HG03039 (cell line): ENCODE results near the gene PRKAR1B.

Experiments used
- ATAC-seq: cut with Tn5 transposase; IDR thresholded peaks from one replicate; pipeline ENCODE4 v1.9.1; 2021; ENCODE audit warnings: mild to moderate bottlenecking, moderate library complexity; ENCODE audit not compliant: unreplicated experiment

PRKAR1B gene

DNA sequence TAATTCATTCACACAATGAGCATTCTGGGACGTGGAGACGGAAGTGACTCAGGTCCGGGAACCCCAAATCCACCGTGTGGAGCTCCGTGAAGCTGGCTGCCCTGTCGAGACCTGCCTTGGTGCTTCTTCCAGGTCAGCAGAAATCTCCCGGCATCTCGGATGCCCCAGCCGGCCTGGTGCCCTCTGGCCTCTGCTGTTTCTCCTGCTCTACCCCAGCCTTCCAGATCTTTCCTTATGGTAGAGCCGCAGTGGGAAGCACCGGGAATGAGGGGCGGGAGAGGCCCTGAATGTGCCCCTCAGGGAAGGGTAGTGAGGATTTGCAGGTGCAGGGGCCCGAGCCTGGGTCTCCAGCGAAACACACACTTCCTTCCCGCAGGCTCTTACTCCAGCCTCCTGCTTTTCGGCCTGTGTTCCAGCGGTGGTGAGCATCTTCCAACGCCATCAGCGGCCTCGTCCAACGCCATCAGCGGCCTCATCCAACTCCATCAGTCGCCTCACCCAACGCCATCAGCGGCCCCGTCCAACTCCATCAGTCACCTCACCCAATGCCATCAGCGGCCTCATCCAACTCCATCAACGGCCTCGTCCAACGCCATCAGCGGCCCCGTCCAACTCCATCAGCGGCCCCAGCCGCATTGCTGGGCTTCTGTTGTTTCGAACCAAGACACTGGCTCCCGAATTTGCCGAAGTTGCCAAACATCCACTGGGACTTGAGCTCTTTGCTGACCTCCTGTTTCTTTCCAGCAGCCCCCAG, 150.4 kb downstream of the PRKAR1B start:
- no peak for ATAC-seq

DNA sequence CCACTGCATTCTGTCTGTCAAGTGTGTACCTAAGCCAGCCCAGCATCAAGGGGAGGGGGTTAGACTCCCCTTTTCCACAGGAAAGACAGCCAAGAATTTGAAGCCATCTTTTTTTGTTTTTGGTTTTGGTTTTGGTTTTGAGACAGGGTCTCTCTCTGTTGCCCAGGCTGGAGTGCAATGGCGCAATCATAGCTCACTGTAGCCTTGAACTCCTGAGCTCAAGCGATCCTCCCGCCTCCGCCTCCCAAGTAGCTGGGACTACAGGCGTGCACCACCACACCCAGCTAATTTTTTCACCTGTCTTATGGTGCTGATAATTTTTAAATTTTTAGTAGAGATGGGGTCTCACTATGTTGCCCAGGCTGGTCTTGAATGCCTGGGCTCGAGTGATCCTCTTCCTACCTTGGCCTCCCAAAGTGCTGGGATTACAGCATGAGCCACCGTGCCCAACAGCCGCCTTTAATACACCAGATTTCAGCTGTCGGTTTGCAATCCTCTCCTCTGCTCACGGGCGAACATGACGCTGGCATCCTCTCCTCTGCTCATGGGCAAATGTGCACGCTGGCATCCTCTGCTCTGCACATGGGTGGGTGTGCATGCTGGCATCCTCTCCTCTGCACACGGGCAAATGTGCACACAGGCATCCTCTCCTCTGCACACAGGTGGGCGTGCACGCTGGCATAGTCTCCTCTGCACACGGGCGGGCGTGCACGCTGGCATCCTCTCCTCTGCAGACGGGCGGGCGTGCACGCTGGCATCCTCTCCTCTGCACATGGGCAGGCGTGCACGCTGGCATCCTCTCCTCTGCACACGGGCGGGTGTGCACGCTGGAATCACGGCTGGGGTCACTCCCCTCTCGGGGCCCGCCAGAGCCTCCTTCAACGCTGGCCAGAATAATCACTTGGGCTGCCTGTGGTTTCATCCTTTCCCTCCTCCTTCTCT, 151.4 kb downstream of the PRKAR1B start:
- ATAC-seq = no peak

GRCh38 chr7:574661-575395, 152.3 kb downstream of the PRKAR1B start:
- no peak for ATAC-seq

DNA sequence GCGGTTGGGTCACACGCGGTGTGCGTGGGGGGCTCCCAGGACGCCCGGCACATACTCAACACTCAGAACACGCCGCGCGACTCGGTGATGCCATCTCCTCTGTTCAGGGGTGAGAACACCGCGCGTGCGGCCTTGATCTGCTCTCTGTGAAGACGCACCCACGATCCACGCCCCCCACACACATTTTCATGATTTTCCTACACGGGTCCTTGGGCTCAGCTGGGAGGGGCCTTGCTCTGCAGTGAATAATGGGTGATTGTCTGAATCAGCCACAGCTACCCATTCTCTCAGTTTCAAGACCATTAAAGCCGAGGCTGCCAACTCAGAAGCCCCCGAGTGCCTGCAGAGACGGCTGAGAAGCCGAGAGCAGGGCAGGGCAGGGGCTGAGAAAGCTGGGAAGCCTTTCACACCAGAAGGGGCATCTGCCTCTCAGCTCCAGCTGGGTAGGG, 153.1 kb downstream of the PRKAR1B start:
- no peak for ATAC-seq

GRCh38 chr7:573269-573932, 153.7 kb downstream of the PRKAR1B start:
- ATAC-seq = no peak

DNA sequence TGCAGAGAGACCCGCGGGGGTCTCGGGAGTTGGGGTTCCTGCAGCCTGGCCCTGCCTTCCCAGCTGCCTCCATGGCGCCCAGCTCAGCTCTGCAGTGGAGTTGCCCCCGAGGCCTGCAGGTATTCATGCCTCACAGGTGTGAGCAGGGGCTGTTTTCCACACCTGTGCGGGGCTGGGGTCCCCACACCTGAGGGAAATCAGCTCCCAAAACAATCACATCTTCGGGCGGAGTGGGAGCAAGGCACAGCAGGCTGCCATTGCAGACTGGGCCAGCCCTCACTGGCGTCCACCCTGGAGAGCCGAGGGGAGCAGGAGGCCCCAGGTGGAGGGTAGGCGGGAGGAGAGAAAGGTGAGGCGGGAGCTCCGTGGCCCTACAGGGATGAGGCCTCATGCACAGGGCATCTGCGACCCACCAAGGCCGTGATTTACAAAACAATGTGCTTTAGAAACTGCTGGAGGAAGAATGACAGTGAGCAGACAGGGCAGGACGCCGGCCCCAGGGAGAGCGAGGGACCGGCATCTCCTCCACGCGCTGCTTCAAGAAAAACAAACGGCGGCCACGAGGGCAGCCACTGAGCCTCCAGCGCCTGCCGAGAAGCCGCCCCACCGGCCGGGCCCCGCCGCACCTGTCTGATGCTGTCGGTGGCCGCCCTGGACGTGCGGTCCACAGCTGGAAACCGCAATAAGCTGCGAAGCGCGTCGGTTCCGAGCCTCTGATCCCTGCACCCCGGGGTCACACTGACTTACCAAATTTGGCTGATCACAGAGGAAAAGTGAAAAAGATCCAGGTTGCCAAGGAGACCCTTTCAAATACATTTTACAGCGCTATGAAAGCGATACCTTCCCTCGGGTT, 154.4 kb downstream of the PRKAR1B start:
- ATAC-seq = no peak

DNA sequence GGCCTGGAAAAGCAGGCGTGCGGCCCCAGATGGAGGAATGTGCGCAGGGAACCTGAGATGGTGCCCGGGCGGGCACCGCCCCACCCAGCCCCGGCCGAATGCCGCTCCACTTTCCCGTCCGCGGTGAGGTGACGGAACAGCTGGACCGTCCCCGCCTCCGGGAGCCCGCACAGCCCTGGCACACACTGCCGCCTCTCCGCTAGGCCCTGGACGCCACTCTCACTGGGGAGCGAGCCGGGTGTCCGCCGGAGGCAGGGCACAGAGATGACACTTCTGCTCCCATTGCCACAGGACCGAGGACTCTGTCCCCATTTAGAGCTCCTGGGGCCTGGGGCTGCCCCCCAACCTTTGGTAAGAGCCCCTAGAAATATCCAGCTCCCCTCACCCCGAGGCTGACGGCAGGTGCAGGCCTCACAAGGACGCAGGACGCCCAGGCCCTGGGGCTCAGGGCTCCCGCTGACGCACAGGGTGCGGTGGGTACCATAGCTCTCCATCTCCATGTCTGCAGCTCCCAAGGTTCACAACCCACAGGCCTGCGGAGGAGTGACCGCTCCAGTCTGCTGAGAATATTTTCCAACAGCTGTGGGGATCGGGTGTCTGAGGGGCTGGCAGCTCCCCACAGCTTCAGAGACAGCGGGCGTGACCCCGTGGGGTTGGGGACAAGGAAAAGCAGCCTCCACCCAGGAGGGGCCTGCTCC, 155.2 kb downstream of the PRKAR1B start:
- ATAC-seq = no peak

- no peak for ATAC-seq
Observed at GRCh38 chr7:571096-571717, 155.9 kb downstream of the PRKAR1B start.

DNA sequence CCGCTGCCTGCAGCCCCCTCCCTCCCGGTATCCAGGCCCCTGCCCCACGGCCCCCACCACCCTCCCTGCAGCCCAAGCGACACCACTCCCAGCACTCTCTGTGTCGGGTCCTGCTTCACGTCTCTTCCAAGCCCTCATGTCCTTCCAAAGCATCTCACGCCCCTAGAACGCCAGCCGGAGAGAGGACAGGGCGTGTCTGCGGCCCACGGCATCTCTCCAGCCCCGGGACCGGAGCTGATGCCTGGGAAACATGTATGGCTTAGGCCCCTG, 156.3 kb downstream of the PRKAR1B start:
- ATAC-seq = no peak

GRCh38 chr7:569996-570800, 156.9 kb downstream of the PRKAR1B start:
- ATAC-seq = no peak

DNA sequence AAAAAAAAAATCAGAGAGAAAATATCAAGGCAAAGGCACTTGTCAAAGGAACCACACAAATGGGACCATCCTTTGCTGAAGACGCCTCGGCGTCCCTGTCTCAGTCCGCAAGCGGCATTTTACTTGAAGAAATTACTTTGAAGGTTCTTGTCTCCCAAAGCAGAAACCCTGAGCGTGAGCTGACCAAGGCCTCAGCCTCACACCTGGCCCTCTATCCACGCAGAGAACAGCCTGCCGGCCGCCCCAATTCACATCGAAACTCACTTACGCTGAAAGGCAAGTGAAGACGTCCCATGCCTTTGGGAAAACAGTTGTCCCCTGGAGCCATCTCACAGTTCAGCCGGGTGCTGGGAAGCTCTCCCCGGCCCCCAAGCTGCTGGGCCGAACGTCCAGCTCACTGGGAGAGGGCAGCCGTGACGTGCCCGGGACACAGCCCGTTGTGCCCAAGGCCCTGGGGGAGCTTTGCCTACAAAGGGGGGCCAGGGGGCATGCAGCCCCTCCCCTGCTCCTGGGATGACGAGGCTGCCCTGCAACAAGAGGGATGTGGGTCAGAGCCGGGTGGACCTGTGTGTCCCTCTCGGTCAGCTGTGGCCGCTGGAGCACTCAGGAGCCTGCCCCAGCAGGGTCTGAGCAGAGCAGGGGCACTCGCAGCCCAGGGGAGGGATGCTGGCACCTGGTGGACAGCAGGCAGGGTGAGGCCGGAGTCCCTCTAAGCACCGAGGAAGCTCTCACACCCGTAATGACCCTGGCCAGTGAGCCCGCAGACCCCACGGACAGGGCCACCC, 157.8 kb downstream of the PRKAR1B start:
- ATAC-seq = no peak

DNA sequence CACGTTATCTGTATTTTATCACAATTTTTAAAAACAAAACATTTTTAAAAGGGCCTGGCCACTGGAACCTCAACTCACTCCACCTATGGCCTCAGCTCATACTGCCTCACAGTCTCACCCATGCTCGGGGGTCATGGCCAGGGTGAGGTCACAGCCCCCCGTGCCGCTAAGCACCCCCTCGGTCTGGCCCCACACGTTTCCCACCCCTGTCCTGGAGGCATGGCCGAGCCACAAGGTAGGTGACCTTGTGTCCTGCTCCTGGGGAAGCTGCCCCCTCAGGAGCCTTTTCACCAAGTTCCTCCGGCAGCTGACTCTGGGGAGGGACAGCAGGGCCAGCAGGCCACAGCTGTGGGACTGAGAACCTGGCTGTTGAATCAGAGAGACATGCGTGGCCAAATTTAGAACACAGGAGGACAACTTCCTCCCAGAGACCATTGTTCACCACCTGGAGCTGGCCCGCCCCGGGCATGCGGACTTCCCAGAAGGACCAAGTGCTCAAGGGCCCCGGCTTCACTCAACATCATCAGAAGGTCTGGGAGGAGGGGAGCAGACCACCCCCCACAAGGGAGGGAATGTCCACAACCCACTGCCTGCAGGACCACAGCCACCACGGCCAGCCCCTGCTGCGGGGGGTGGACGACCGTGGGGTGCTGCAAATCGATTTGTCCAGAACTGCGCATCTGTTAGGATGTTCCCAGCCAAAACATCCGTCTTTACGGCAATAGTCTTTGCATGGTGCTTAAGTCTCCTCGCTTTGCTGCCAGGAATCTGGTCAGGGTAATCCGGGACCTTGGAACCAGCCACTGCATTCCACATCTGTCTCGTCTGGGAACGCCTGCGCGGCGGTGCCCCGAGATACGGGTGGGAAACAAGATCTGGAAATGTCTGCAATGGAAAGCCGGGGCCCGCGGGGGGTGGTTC, 158.8 kb downstream of the PRKAR1B start:
- ATAC-seq = no peak

- ATAC-seq = no peak
Observed at GRCh38 chr7:567305-567883, 159.7 kb downstream of the PRKAR1B start.

DNA sequence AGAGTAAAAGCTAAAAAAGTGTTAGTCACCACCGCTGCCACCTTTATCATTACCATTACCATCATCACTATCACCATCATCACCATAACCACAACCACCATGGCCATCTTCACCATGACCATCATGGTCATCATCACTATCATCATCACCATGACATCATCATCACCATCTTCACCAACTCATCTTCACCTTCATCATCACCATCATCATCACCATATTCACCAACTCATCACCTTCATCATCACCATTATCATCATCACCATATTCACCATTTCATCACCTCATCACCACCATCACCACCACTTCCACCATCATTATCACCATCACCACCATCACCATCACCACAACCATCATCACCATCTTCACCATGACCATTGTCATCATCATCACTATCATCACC, 161.0 kb downstream of the PRKAR1B start:
- no peak for ATAC-seq

DNA sequence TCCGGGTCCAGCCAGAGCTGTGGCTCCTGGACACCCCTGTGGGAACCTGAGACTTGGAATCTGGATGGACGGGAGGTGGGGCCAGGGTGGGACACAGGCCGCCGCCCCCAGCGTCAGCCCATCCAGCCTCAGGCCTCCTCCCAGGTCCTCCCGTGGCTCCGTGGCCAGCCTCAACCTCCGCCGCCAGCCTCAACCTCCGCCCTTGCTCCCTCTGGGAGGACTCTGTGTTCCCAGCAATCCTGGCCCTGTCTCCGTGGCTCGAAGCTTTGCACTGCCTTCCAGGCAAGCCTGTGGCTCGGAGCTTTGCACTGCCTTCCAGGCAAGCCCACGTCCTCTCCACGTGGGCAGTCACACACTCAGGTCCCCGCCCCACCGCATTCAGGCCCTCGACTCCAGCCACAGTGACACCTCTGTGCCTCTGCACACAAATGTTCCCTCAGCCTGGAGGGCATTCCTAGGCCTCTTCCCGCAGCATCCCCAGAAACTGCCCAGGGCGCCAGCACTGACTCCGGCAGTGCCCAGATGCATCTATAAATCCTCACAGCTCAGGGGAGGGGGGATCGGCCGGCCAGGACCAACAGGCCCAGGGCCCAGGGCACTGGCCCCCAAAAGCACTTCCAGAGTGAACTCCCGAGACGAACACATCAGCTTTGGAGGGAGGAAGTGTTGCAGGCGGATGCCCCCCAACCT, 162.8 kb downstream of the PRKAR1B start:
- no peak for ATAC-seq
